Caco-2 (cell line): ENCODE measurements around the gene DDI2. TPM values are rescaled to one million over a fixed set of nuclear protein-coding genes. Genes with fewer than 3 reads are reported as not detected.

ENCODE experiments used
- BruUV-seq: library from RNA; stranded (reverse); fragments of 400-500 nt; replicated peaks from 2 replicates; lab custom pipeline; 2021; lab: Mats Ljungman, UMichigan
- CTCF ChIA-PET: fragments of 300-600 bp; sonication (Branson Sonifier 250); formaldehyde crosslinking; loops from one replicate; lab custom pipeline; 2022; ENCODE audit warnings: antibody characterized with exemption; lab: Charles Lee
- POLR2A ChIA-PET: fragments of 300-600 bp; sonication (Branson Sonifier 250); formaldehyde crosslinking; loops from one replicate; lab custom pipeline; 2022; ENCODE audit warnings: antibody characterized with exemption; lab: Charles Lee
- DNase-seq, 2 experiments: peaks; one replicate each; pipeline versions ENCODE4 v3.0.0 to v3.0.0-alpha.2; 2020 to 2022
- H3K27me3 ChIP-seq: replicated peaks from 2 replicates; pipeline ENCODE4 v1.6.0; 2011; ENCODE audit warnings: low read length; ENCODE audit not compliant: control insufficient read depth, insufficient read depth
- H3K36me3 ChIP-seq: 2 replicates; pipeline ENCODE4 v1.5.1; 2011; ENCODE audit warnings: low read length; ENCODE audit not compliant: control insufficient read depth, insufficient read depth
- H3K4me1 ChIP-seq: fragments of 250-450 bp; sonication (Bioruptor Pico); 2 replicates; pipeline ENCODE4 v1.5.1; 2020; ENCODE audit warnings: mild to moderate bottlenecking
- H3K4me3 ChIP-seq: 2 replicates; pipeline ENCODE4 v1.5.1; 2011; ENCODE audit warnings: low read depth, mild to moderate bottlenecking, control low read depth, low read length
- H3K9me3 ChIP-seq: fragments of 250-450 bp; sonication (Bioruptor Pico); 2 replicates; pipeline ENCODE4 v1.5.1; 2020; ENCODE audit warnings: mild to moderate bottlenecking, moderate library complexity
- H3K27ac Mint-ChIP-seq: one replicate; pipeline ENCODE4 v1.8.0; 2022; ENCODE audit warnings: mixed read lengths; ENCODE audit not compliant: unreplicated experiment
- H3K27me3 Mint-ChIP-seq: one replicate; pipeline ENCODE4 v1.8.0; 2022; ENCODE audit warnings: mixed read lengths; ENCODE audit not compliant: insufficient read depth, unreplicated experiment
- H3K36me3 Mint-ChIP-seq: one replicate; pipeline ENCODE4 v1.8.0; 2022; ENCODE audit warnings: mild to moderate bottlenecking, mixed read lengths; ENCODE audit not compliant: insufficient read depth, unreplicated experiment
- H3K4me1 Mint-ChIP-seq: one replicate; pipeline ENCODE4 v1.8.0; 2022; ENCODE audit warnings: low read depth, mixed read lengths; ENCODE audit not compliant: unreplicated experiment
- H3K4me3 Mint-ChIP-seq: one replicate; pipeline ENCODE4 v1.8.0; 2022; ENCODE audit warnings: mild to moderate bottlenecking, moderate library complexity, mixed read lengths; ENCODE audit not compliant: unreplicated experiment
- H3K9me3 Mint-ChIP-seq: one replicate; pipeline ENCODE4 v1.8.0; 2022; ENCODE audit warnings: mixed read lengths; ENCODE audit not compliant: unreplicated experiment
- CTCF ChIP-seq, 2 experiments: fragments of 200-600 bp in 1 of 2; IDR thresholded peaks; 1 replicate in 1 of 2; 2 replicates in 1 of 2; pipeline versions ENCODE4 v1.5.1 to v1.8.0; 2011 to 2022; ENCODE audit warnings: antibody characterized with exemption in 1 of 2, control low read depth in 1 of 2, inconsistent platforms in 1 of 2, low read depth in 1 of 2, low read length in 1 of 2, mild to moderate bottlenecking in 1 of 2, moderate library complexity in 1 of 2; ENCODE audit not compliant: insufficient read depth in 1 of 2, severe bottlenecking in 1 of 2, unreplicated experiment in 1 of 2
- intact Hi-C: fragments of 100-400 bp; cut with micrococcal nuclease; formaldehyde crosslinking; loops from one replicate; pipeline ENCODE4 v1.10.0; 2022; ENCODE audit not compliant: unreplicated experiment
- total RNA-seq: library from RNA; stranded (reverse); gene quantifications from 2 replicates; pipeline ENCODE4 v1.2.3, GENCODE V29; 2022

DDI2 gene
- total RNA-seq, 1 experiment from 2014 or later, result 53.4 TPM

DNA sequence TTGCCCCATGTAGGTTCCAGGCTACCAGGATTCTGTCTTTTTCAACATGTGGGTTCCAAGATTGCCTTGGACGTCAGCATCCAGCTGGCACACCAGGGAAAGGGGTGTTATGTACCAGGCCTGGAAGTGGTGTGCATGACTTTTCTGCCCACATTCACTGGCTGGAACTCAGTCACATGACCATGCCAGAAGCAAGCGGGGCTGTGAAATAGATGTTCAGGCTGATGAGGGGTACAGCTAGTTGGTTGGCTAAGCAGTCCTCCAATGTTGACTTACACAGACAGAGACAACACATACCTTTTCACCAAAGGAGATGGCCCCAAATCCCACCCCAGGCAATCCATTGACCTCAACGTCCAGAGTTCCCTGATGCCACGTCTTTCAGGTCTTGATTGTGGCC lies 52.6 kb downstream of the DDI2 start:
- no peak for DNase-seq
- TF ChIP-seq CTCF (IDR thresholded peaks at IDR 0.05; ENCODE audit: insufficient read depth in 1 of 2, low read depth in 1 of 2, low read length in 1 of 2, severe bottlenecking in 1 of 2, unreplicated experiment in 1 of 2), result no peak
- intact Hi-C loops, result no loop called here
- H3K36me3 Mint-ChIP-seq, result peaks cover 5% of the 10 kb centered on the region
- Histone ChIP-seq H3K27me3 (no peaks in the 10 kb centered on the region), H3K9me3 (no peaks in the 10 kb centered on the region), H3K4me3 (no peak overlapping the region), H3K4me1 (no peaks in the 10 kb centered on the region), H3K36me3 (no peaks in the 10 kb centered on the region)
- H3K9me3 Mint-ChIP-seq, result no peaks in the 10 kb centered on the region
- no peaks in the 10 kb centered on the region for H3K4me1 Mint-ChIP-seq
- no peak overlapping the region for H3K27ac Mint-ChIP-seq
- ChIA-PET CTCF (no interaction called here), POLR2A (no interaction called here)
- no peaks in the 10 kb centered on the region for H3K27me3 Mint-ChIP-seq
- H3K4me3 Mint-ChIP-seq, result no peak overlapping the region
- no TSS peak for BruUV-seq

DNA sequence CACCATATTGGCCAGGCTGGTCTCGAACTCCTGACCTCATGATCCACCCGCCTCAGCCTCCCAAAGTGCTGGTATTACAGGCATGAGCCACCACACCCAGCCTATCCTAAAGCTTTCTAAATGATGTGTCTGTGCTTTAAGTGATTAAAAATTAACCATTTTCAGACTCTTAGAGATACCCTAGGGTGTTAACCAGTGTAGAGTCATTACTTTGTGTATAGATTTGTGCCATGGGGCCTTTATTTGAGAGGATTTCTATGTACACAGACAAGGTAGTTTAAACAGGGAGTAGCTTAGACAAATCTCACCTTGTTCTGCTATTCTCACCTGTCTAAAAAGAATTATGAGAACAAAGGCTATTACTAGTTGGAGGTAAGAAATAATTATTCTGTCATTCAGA lies 54.2 kb downstream of the DDI2 start:
- no peaks in the 10 kb centered on the region for H3K27me3 ChIP-seq
- POLR2A ChIA-PET, result no interaction called here

GRCh38 chr1:15674386-15675159 lies 57.3 kb downstream of the DDI2 start:
- Mint-ChIP-seq H3K27ac (no peak overlapping the region), H3K36me3 (no peaks in the 10 kb centered on the region), H3K27me3 (no peaks in the 10 kb centered on the region), H3K4me3 (no peak overlapping the region), H3K4me1 (peaks cover 8% of the 10 kb centered on the region), H3K9me3 (no peaks in the 10 kb centered on the region)
- ChIA-PET POLR2A (no interaction called here), CTCF (no interaction called here)
- no peak for TF ChIP-seq CTCF (IDR thresholded peaks at IDR 0.05; ENCODE audit: insufficient read depth in 1 of 2, low read depth in 1 of 2, low read length in 1 of 2, severe bottlenecking in 1 of 2, unreplicated experiment in 1 of 2)
- Histone ChIP-seq H3K9me3 (0 out of 2 replicates have a peak, but pooled peaks cover 5% of the 10 kb centered on the region), H3K4me1 (0 out of 2 replicates have a peak, but pooled peaks cover 6% of the 10 kb centered on the region), H3K27me3 (no peaks in the 10 kb centered on the region), H3K36me3 (no peaks in the 10 kb centered on the region), H3K4me3 (no peak overlapping the region)
- intact Hi-C loops, result no loop called here
- no TSS peak for BruUV-seq
- no peak for DNase-seq

More for the DNA sequence above, 54.2 kb downstream of the DDI2 start:
- DNase-seq, result no peak
- no peaks in the 10 kb centered on the region for H3K4me1 ChIP-seq
- H3K9me3 Mint-ChIP-seq, result no peaks in the 10 kb centered on the region
- H3K4me3 Mint-ChIP-seq, result no peak overlapping the region
- no peaks in the 10 kb centered on the region for H3K9me3 ChIP-seq
- TF ChIP-seq CTCF (IDR thresholded peaks at IDR 0.05; ENCODE audit: insufficient read depth in 1 of 2, low read depth in 1 of 2, low read length in 1 of 2, severe bottlenecking in 1 of 2, unreplicated experiment in 1 of 2), result no peak
- no TSS peak for BruUV-seq
- H3K36me3 Mint-ChIP-seq, result peaks cover 2% of the 10 kb centered on the region
- H3K27me3 Mint-ChIP-seq, result no peaks in the 10 kb centered on the region
- intact Hi-C loops, result no loop called here
- H3K4me3 ChIP-seq, result no peak overlapping the region
- peaks cover under 1% of the 10 kb centered on the region for H3K4me1 Mint-ChIP-seq
- no peaks in the 10 kb centered on the region for H3K36me3 ChIP-seq
- no peak overlapping the region for H3K27ac Mint-ChIP-seq
- CTCF ChIA-PET, result no interaction called here
